RWPE1 (cell line): Measurements from ENCODE around the gene HECW1.

Experiments used
- CTCF ChIA-PET: fragments of 350-600 bp; sonication (Branson Sonifier 250); formaldehyde crosslinking; extraction: SDS; loops from one replicate; lab custom pipeline; 2021; lab: Yijun Ruan, JAX
- POLR2A ChIA-PET: fragments of 400-600 bp; formaldehyde crosslinking; extraction: SDS; loops from one replicate; lab custom pipeline; 2020; ENCODE audit warnings: antibody characterized with exemption; ENCODE audit not compliant: low non-redundant PET; lab: Yijun Ruan, JAX
- DNase-seq: peaks from one replicate; pipeline ENCODE4 v3.0.0; 2012; ENCODE audit warnings: low spot score
- H3K27ac ChIP-seq: fragments of 450-650 bp; 2 replicates; pipeline ENCODE4 v1.5.1; 2017
- TF ChIP-seq, protein P1 (sequence below): fragments of 450-650 bp; conservative IDR thresholded peaks from 2 replicates; pipeline ENCODE4 v1.5.1; 2017; ENCODE audit warnings: low read depth, mild to moderate bottlenecking

Gene HECW1

DNA sequence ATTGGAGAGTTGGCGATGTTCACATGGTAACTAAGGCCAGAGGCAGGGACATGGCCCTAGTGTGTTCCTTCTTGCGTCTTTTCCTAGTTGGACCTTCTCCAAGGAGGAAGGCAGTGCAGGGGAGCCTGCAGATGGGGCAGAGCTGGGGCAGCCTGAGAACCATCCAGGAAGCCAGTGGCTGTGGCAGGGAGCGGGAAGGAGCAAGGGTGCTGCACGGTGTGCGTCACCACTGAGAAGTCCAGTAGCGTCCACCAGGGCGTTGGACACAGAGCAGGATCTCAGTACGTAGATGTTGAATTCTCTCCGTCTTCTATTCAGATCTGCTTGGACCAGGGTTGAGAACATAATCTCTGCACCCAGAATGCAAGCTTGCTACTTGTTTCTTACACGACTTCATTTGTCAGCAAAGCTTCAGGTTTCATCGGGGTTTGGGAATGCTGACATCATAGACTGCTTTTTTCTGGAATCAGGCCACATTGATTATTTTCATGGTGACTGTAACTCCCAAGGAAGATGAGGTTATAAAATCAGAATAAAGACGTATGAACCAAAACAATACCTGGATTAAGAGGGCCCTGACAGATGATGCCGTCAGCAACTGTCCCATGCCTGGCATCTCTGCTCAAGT, 130.3 kb downstream of the HECW1 start:
- TF ChIP-seq, protein P1, sequence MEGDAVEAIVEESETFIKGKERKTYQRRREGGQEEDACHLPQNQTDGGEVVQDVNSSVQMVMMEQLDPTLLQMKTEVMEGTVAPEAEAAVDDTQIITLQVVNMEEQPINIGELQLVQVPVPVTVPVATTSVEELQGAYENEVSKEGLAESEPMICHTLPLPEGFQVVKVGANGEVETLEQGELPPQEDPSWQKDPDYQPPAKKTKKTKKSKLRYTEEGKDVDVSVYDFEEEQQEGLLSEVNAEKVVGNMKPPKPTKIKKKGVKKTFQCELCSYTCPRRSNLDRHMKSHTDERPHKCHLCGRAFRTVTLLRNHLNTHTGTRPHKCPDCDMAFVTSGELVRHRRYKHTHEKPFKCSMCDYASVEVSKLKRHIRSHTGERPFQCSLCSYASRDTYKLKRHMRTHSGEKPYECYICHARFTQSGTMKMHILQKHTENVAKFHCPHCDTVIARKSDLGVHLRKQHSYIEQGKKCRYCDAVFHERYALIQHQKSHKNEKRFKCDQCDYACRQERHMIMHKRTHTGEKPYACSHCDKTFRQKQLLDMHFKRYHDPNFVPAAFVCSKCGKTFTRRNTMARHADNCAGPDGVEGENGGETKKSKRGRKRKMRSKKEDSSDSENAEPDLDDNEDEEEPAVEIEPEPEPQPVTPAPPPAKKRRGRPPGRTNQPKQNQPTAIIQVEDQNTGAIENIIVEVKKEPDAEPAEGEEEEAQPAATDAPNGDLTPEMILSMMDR: no peak
- DNase-seq: no peak
- H3K27ac ChIP-seq: no peak overlapping the region
- ChIA-PET POLR2A (no interaction called here), CTCF (interaction anchor here (0.7 to 1.0 kb wide), 2 partner anchors 19 to 249 kb away, joined by 3 to 4 read pairs; no protein-coding TSS in a partner anchor)

DNA sequence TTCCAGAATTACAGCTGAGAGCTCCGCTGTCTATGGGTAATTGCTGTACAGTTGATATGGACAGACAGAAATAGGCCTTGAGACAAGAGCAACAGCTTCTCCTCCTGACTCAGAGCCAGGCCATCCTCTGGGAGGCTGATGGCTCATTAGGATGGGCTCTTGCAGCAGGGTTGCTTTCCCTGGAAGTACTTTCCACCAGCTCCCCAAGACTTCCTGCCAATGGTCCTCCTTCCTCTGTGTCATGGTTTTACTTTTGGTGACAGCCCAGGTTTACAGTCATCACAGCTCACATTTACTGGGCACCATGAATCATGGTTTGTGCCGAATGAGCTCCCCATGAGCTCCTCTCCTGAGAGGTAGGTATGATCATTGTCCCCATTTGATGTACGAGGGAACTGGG, 131.8 kb downstream of the HECW1 start:
- no peak for DNase-seq
- TF ChIP-seq, protein P1: no peak
- no peak overlapping the region for H3K27ac ChIP-seq
- ChIA-PET POLR2A (interaction anchor here (0.6 kb wide), 1 partner anchor 32 kb away, joined by 3 read pairs; no protein-coding TSS in a partner anchor), CTCF (no interaction called here)

DNA sequence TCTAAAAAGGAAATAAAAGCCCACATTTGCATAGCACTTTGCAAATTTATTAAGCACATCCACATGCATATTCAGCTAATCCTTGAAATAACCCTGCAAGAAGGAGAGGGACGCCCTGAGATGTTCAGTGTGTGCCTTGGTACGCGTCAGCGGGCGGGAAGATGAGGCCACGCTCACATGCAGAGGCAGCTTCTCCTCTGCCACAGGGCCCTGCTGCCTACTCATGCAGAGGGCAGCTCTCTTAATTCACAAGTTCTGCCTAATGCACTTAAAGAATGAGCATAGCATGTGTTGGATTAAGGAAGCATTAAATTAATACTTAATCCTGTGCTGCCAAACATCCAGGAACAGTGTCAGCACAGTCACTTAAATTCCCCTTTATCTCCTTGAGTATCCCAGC, 132.3 kb downstream of the HECW1 start:
- TF ChIP-seq, protein P1: no peak
- H3K27ac ChIP-seq: no peak overlapping the region
- ChIA-PET POLR2A (no interaction called here), CTCF (no interaction called here)
- DNase-seq: no peak

GRCh38 chr7:43247757-43248156, 135.3 kb downstream of the HECW1 start:
- TF ChIP-seq, protein P1: no peak
- CTCF ChIA-PET: no interaction called here
- no peak overlapping the region for H3K27ac ChIP-seq
- POLR2A ChIA-PET: no interaction called here
- DNase-seq: no peak

- ChIA-PET POLR2A (no interaction called here), CTCF (no interaction called here)
- DNase-seq: no peak
- TF ChIP-seq, protein P1: no peak
- peak overlapping the region; percentile 50 for H3K27ac ChIP-seq
These were observed 136.1 kb downstream of the HECW1 start for GRCh38 chr7:43248553-43248952.

DNA sequence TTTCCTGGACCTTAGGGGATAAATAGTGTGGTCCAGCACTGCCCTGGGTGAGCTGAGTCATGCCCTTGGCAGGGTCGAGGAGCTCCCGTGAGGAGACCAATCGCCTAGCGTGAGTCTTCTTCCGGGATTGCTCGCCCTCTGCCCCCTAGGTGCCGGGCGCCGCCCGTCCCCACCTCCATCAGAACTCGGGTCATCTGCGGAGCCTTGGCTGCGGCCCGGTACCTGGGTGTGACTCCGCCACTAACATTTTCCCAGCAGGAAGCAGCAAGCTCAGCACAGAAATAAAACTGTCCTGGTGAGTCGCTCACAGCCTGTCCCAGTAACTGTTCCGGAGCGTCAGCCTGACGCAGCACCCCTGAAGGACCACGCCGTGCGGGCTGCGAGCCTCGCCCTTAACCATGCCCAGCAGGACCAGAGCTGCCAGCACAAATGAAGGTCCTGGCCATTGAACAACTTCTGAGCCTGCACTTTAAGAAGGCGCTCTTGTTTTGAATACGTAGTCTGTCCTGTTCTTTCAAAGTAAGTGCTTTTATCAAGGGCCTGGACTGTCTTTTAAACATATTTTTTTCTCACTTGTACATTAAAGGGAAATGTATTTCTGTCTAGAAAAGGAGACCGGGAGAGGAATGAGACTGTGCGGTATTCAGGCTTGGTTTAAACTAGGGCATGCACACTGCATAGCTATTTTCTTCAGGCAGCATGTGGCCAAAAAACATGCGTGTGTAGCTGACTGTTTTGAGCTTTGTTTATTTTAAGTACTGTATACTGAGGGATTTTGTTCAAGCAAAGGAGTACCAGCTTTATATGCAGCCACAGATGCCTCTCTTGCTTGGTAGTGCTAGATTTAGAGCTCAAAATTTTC, 136.7 kb downstream of the HECW1 start:
- TF ChIP-seq, protein P1: no peak
- ChIA-PET POLR2A (no interaction called here), CTCF (interaction anchor here (0.7 to 1.6 kb wide), 2 partner anchors 12 to 177 kb away, joined by 3 to 7 read pairs; no protein-coding TSS in a partner anchor)
- H3K27ac ChIP-seq: peak overlapping the region; percentile 50
- no peak for DNase-seq
